ENCODE data around the gene FITM1. TPM values are rescaled to one million over a fixed set of nuclear protein-coding genes. Genes with fewer than 3 reads are reported as not detected.

The FITM1 gene
- total RNA-seq, 3 donors from 2014 or later (not counting 1 experiment from before 2014, with no cell fraction given) = 0.80 to 2.8 (median 2.3) TPM

DNA sequence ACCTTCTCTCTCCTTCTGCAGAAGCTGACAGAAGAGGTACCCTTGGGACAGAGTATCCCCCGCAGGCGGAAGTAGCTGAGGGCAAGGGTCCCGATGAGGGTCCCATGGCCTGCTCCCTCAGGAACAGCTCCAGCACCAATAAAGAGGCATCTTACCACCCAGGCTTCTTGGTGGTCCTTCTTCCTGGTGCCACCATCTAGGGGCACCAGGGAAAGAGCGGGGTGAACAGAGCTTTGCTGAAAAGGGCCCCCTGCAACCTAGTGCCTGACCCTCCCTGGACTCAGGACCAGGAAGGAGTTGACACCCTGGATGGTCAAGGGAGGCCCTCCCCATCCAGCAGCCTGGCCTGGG lies 30.0 kb downstream of the FITM1 start:
- H3K27me3 Mint-ChIP-seq (ENCODE audit: low read depth in 2 of 2) = no peaks in the 10 kb centered on the region
- peaks cover 36 to 54% of the 10 kb centered on the region in 2 donors for H3K4me1 Mint-ChIP-seq
- peaks cover 37% of the 10 kb centered on the region for H3K4me1 ChIP-seq (ENCODE audit: control insufficient read depth, insufficient read depth, low read length)
- H3K9me3 Mint-ChIP-seq = no peaks in the 10 kb centered on the region
- no peak overlapping the region for H3K4me3 ChIP-seq (ENCODE audit: low read length)
- no peaks in the 10 kb centered on the region for H3K9me3 ChIP-seq (ENCODE audit: control insufficient read depth, insufficient read depth, low read length)
- H3K36me3 Mint-ChIP-seq = no peaks in the 10 kb centered on the region
- TF ChIP-seq, protein P1, sequence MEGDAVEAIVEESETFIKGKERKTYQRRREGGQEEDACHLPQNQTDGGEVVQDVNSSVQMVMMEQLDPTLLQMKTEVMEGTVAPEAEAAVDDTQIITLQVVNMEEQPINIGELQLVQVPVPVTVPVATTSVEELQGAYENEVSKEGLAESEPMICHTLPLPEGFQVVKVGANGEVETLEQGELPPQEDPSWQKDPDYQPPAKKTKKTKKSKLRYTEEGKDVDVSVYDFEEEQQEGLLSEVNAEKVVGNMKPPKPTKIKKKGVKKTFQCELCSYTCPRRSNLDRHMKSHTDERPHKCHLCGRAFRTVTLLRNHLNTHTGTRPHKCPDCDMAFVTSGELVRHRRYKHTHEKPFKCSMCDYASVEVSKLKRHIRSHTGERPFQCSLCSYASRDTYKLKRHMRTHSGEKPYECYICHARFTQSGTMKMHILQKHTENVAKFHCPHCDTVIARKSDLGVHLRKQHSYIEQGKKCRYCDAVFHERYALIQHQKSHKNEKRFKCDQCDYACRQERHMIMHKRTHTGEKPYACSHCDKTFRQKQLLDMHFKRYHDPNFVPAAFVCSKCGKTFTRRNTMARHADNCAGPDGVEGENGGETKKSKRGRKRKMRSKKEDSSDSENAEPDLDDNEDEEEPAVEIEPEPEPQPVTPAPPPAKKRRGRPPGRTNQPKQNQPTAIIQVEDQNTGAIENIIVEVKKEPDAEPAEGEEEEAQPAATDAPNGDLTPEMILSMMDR (IDR thresholded peaks at IDR 0.05) = no peak
- 99% methylated on average over 4 of the region's 4 CpGs for WGBS (ENCODE audit: insufficient coverage)
- peak overlapping the region; percentile 94 for H3K27ac ChIP-seq (ENCODE audit: low read length)
- ATAC-seq (no peak), DNase-seq (no peak)
- no peaks in the 10 kb centered on the region for H3K27me3 ChIP-seq (ENCODE audit: control insufficient read depth, insufficient read depth, low read length)
- intact Hi-C loops (cut with micrococcal nuclease) = loop anchor here (2.0 kb wide), 1 partner anchor 102 kb away; no protein-coding TSS in a partner anchor
- peak overlapping the region; percentile 97 for H3K27ac Mint-ChIP-seq
- H3K36me3 ChIP-seq (ENCODE audit: control insufficient read depth, insufficient read depth, low read length) = peaks cover 74% of the 10 kb centered on the region
- peak overlapping the region; percentile 99 for H3K4me3 Mint-ChIP-seq

DNA sequence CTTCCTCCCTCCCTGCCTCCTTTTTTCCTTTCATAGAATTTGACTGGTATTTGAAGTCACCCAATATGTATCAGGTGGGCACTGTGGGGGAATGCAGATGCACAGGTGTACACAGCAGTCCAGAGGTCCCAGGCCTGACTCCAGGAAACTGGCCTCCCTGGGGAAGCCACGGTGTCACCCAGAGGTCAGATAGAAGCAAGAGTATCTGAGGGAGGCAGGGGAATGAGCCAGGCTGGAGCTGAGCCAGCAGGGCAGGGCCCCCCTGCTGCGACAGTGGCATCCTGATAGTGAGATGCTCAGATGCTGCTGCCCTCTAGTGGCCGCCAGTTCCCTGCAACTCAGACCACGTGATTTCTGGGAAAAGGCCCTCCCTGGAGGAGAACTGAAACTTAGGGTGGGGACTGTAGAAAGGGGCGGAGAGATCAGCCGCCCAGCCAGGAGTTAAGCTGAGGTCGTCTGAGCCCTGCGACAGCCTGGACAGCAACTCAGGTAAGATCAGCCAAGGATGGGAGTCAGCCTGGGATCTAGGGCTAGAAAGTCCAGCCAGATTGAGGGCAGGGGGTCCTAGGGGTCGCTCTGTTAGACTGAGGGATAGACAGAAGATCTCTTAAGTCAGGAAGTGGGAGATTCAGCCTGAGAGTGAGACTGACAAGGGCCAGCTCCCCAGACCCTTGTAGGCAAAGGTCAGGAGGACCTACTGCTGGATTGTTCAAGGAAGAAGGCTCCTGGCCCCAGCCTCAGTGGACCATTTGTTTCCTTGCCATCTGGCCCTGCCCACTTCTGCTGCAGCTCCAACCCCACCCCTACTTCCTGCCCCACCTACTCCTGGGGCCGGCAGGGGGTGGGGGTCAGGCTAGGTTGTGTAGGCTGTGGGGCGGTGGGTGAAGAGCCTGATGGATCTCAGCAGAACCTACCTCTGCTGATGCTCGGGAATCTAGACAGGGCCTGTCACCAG lies 30.7 kb downstream of the FITM1 start, which contains the start of gene IRF9:
Gene IRF9, plus strand, starts transcription at position 416 of the 955 bp plus-strand sequence. CDS start 880 bp downstream, outside the sequence.
- Histone ChIP-seq H3K4me3 (ENCODE audit: low read length) (peak within 1 kb of the TSS; percentile 94), H3K27ac (ENCODE audit: low read length) (peak within 1 kb of the TSS; percentile 94), H3K9me3 (ENCODE audit: control insufficient read depth, insufficient read depth, low read length) (no peaks in the 10 kb centered on the region), H3K27me3 (ENCODE audit: control insufficient read depth, insufficient read depth, low read length) (no peaks in the 10 kb centered on the region), H3K36me3 (ENCODE audit: control insufficient read depth, insufficient read depth, low read length) (peaks cover 74% of the 10 kb centered on the region), H3K4me1 (ENCODE audit: control insufficient read depth, insufficient read depth, low read length) (peaks cover 37% of the 10 kb centered on the region)
- Mint-ChIP-seq H3K4me1 (peaks cover 43 to 54% of the 10 kb centered on the region in 2 donors), H3K27ac (peak within 1 kb of the TSS; percentile 97), H3K9me3 (no peaks in the 10 kb centered on the region), H3K4me3 (peak within 1 kb of the TSS; percentile 99), H3K27me3 (ENCODE audit: low read depth in 2 of 2) (no peaks in the 10 kb centered on the region), H3K36me3 (no peaks in the 10 kb centered on the region)
- TF ChIP-seq, protein P1 (IDR thresholded peaks at IDR 0.05) = peak; percentile 85
- peak; percentile 93 to 99 for DNase-seq
- ATAC-seq = peak; percentile 91 to 97 (median 91)
- intact Hi-C loops (cut with micrococcal nuclease) = loop anchor here (1.0 to 2.0 kb wide), 3 partner anchors 15 to 102 kb away; partner anchors contain the start of genes DCAF11, NRL and PSME2
- under 1% methylated on average over 11 of the region's 12 CpGs for WGBS (ENCODE audit: insufficient coverage)

DNA sequence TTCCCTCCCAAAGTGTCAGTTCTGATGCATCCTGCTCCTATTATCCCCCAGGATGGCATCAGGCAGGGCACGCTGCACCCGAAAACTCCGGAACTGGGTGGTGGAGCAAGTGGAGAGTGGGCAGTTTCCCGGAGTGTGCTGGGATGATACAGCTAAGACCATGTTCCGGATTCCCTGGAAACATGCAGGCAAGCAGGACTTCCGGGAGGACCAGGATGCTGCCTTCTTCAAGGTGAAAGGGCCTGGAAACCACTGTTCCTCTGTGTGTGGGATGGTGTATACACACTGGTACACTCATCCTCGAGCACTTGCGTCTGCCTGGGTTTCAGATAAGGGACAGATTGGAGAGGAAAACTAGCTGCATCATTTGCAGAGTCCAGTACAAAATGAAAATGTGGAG lies 31.6 kb downstream of the FITM1 start:
- Histone ChIP-seq H3K36me3 (ENCODE audit: control insufficient read depth, insufficient read depth, low read length) (peaks cover 74% of the 10 kb centered on the region), H3K9me3 (ENCODE audit: control insufficient read depth, insufficient read depth, low read length) (no peaks in the 10 kb centered on the region), H3K4me3 (ENCODE audit: low read length) (peak overlapping the region; percentile 94), H3K4me1 (ENCODE audit: control insufficient read depth, insufficient read depth, low read length) (peaks cover 37% of the 10 kb centered on the region), H3K27me3 (ENCODE audit: control insufficient read depth, insufficient read depth, low read length) (no peaks in the 10 kb centered on the region), H3K27ac (ENCODE audit: low read length) (peak overlapping the region; percentile 94)
- ATAC-seq = no peak
- Mint-ChIP-seq H3K36me3 (no peaks in the 10 kb centered on the region), H3K9me3 (no peaks in the 10 kb centered on the region), H3K27ac (peak overlapping the region; percentile 97), H3K4me3 (peak overlapping the region; percentile 99), H3K4me1 (peaks cover 45 to 54% of the 10 kb centered on the region in 2 donors), H3K27me3 (ENCODE audit: low read depth in 2 of 2) (no peaks in the 10 kb centered on the region)
- TF ChIP-seq, protein P1 (IDR thresholded peaks at IDR 0.05) = no peak
- peak in 1 of 2 donors; percentile 26 for DNase-seq
- intact Hi-C loops (cut with micrococcal nuclease) = no loop called here
- 62% methylated on average over 8 of the region's 8 CpGs for WGBS (ENCODE audit: insufficient coverage)

All from natural killer cell (primary cell).